GM06990 (cell line): Measurements from ENCODE around the gene BAIAP2.

Experiments used
- DNase-seq: peaks from one replicate; pipeline ENCODE4 v3.0.0-alpha.2; 2011; ENCODE audit not compliant: insufficient read length; ENCODE audit errors: extremely low read depth
- H3K27me3 ChIP-seq: replicated peaks from 2 replicates; pipeline ENCODE4 v1.6.0; 2011; ENCODE audit warnings: low read length; ENCODE audit not compliant: control insufficient read depth, insufficient read depth
- H3K36me3 ChIP-seq: 2 replicates; pipeline ENCODE4 v1.5.1; 2011; ENCODE audit warnings: low read length; ENCODE audit not compliant: control insufficient read depth, insufficient read depth
- H3K4me3 ChIP-seq: replicated peaks from 2 replicates; pipeline ENCODE4 v1.5.1; 2011; ENCODE audit warnings: low read depth, mild to moderate bottlenecking, control low read depth, low read length
- TF ChIP-seq, protein P1 (sequence below): IDR thresholded peaks from 2 replicates; pipeline ENCODE4 v1.5.1; 2011; ENCODE audit warnings: low read length, control low read depth, mild to moderate bottlenecking, inconsistent platforms; ENCODE audit not compliant: insufficient read depth, poor library complexity, severe bottlenecking

Gene BAIAP2

GRCh38 chr17:81164371-81165245 is 129.7 kb downstream of the BAIAP2 start:
- no peaks in the 10 kb centered on the region for H3K36me3 ChIP-seq
- peaks cover 1% of the 10 kb centered on the region; the same call in 1 of the 2 replicates for H3K27me3 ChIP-seq
- TF ChIP-seq, protein P1, sequence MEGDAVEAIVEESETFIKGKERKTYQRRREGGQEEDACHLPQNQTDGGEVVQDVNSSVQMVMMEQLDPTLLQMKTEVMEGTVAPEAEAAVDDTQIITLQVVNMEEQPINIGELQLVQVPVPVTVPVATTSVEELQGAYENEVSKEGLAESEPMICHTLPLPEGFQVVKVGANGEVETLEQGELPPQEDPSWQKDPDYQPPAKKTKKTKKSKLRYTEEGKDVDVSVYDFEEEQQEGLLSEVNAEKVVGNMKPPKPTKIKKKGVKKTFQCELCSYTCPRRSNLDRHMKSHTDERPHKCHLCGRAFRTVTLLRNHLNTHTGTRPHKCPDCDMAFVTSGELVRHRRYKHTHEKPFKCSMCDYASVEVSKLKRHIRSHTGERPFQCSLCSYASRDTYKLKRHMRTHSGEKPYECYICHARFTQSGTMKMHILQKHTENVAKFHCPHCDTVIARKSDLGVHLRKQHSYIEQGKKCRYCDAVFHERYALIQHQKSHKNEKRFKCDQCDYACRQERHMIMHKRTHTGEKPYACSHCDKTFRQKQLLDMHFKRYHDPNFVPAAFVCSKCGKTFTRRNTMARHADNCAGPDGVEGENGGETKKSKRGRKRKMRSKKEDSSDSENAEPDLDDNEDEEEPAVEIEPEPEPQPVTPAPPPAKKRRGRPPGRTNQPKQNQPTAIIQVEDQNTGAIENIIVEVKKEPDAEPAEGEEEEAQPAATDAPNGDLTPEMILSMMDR = no peak
- no peak for DNase-seq
- no peak overlapping the region for H3K4me3 ChIP-seq

DNA sequence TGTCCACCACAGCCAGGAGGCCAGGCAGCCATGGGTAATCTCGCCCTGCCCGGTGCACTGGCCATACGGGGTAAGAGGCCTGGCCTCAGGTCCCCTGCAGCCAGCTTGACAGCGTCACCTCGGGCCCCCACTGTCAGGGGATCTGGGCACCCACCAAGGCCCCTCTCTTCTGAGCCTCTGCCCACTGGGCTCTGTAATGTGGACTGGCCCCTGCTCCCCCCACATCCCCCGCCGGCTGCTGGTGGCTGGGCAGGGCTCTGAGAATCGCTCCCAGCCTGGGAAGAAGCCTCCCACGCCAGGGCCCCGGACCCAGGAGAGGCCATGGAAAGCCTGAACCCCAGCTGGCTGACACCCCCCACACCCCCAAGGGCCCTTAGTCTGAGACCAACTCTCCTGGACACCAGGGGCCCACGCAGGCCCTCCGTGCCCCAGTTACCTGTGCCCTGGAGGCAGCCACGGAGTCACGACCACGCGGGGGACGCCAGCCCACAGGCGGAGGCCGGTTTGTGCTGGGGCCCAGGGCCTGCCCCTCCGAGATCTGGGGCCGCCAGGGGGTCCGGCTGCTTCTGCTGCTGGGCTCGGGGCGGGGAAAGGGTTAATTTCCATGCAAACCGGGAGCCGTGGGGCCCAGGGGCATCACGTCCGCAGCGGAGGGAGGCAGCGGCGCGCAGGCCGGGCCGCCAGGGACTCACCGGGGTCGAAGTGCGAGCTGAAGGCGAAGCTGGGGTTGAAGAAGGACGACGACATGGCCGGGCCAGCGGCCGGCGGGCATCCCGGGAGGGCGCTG is 130.5 kb downstream of the BAIAP2 start, which contains the start of gene PVALEF:
Gene PVALEF, plus strand, starts transcription at position 262 of the 787 bp plus-strand sequence. CDS start 15,720 bp downstream, outside the sequence.
- TF ChIP-seq, protein P1 = no peak
- no peak for DNase-seq
- no peaks in the 10 kb centered on the region for H3K36me3 ChIP-seq
- peaks cover 1% of the 10 kb centered on the region; the same call in 1 of the 2 replicates for H3K27me3 ChIP-seq
- no peak within 1 kb of the TSS for H3K4me3 ChIP-seq

- H3K27me3 ChIP-seq = no peaks in the 10 kb centered on the region; the same call in 1 of the 2 replicates
- H3K4me3 ChIP-seq = no peak within 1 kb of the TSS
- TF ChIP-seq, protein P1 = no peak
- no peak for DNase-seq
- no peaks in the 10 kb centered on the region for H3K36me3 ChIP-seq
Observed at GRCh38 chr17:81166033-81166492, 131.1 kb downstream of the BAIAP2 start, which contains the start of gene AATK. Gene AATK (minus strand): TSS chr17:81166221. CDS start chr17:81165992, 229 bp downstream.
